GM23338 (cell line): ENCODE results near the gene LAPTM5. TPM values are rescaled to one million over a fixed set of nuclear protein-coding genes. Genes with fewer than 3 reads are reported as not detected.
"Not testable (repeated sequence)": the region's sequence is repeated elsewhere in the genome, so short reads cannot be mapped to it uniquely, and the experiment has no call there.

Source experiments
- ATAC-seq: fragments of 200-7000 bp; cut with Tn5 transposase; 3 replicates; pipeline ENCODE4 v1.9.1; 2020
- DNase-seq: peaks from one replicate; pipeline ENCODE4 v3.0.0-alpha.2; 2015; ENCODE audit warnings: low spot score
- H2AFZ ChIP-seq: fragments of 200-600 bp; sonication (generic); 2 replicates; pipeline ENCODE4 v1.8.0; 2016; ENCODE audit warnings: antibody characterized with exemption, mild to moderate bottlenecking, moderate library complexity
- H3F3A ChIP-seq: fragments of 200-600 bp; sonication (generic); replicated peaks from 2 replicates; pipeline ENCODE4 v1.8.0; 2017; ENCODE audit warnings: antibody characterized with exemption, mixed run types, low read depth
- H3K27ac ChIP-seq: fragments of 200-600 bp; sonication (generic); 2 replicates; pipeline ENCODE4 v1.6.1; 2016; ENCODE audit warnings: low read depth
- H3K27me3 ChIP-seq: fragments of 200-600 bp; sonication (generic); 2 replicates; pipeline ENCODE4 v1.8.0; 2016; ENCODE audit warnings: mild to moderate bottlenecking, mixed run types, moderate library complexity; ENCODE audit not compliant: insufficient read depth
- H3K36me3 ChIP-seq: fragments of 200-600 bp; sonication (generic); 2 replicates; pipeline ENCODE4 v1.8.0; 2016; ENCODE audit warnings: mild to moderate bottlenecking; ENCODE audit not compliant: insufficient read depth
- H3K4me1 ChIP-seq: fragments of 200-600 bp; sonication (generic); 2 replicates; pipeline ENCODE4 v1.8.0; 2016; ENCODE audit warnings: mild to moderate bottlenecking, moderate library complexity; ENCODE audit not compliant: insufficient read depth
- H3K4me2 ChIP-seq: fragments of 200-600 bp; sonication (generic); 2 replicates; pipeline ENCODE4 v1.7.1; 2017; ENCODE audit warnings: mixed run types
- H3K4me3 ChIP-seq: fragments of 200-600 bp; sonication (generic); 2 replicates; pipeline ENCODE4 v1.6.1; 2016; ENCODE audit warnings: mixed run types
- H3K79me2 ChIP-seq: fragments of 200-600 bp; sonication (generic); replicated peaks from 2 replicates; pipeline ENCODE4 v1.8.0; 2017; ENCODE audit warnings: mild to moderate bottlenecking; ENCODE audit not compliant: insufficient read depth
- H3K9me2 ChIP-seq: fragments of 200-600 bp; sonication (generic); 2 replicates; pipeline ENCODE4 v1.8.0; 2017; ENCODE audit not compliant: insufficient read depth
- H4K20me1 ChIP-seq: fragments of 200-600 bp; sonication (generic); replicated peaks from 2 replicates; pipeline ENCODE4 v1.8.0; 2017; ENCODE audit warnings: mild to moderate bottlenecking; ENCODE audit not compliant: insufficient read depth
- H3K27ac Mint-ChIP-seq: 2 replicates; pipeline ENCODE4 v1.8.0; 2020; ENCODE audit warnings: inconsistent platforms, mild to moderate bottlenecking, moderate library complexity, mixed read lengths
- H3K27me3 Mint-ChIP-seq: 3 replicates; pipeline ENCODE4 v1.8.0; 2022; ENCODE audit warnings: low read depth, mild to moderate bottlenecking, moderate library complexity, mixed read lengths, inconsistent platforms; ENCODE audit not compliant: insufficient read depth, poor library complexity
- H3K36me3 Mint-ChIP-seq: 3 replicates; pipeline ENCODE4 v1.8.0; 2021; ENCODE audit warnings: low read depth, mild to moderate bottlenecking, inconsistent platforms, moderate library complexity, mixed read lengths
- H3K4me1 Mint-ChIP-seq: 3 replicates; pipeline ENCODE4 v1.8.0; 2020; ENCODE audit warnings: mild to moderate bottlenecking, inconsistent platforms, mixed read lengths
- H3K4me3 Mint-ChIP-seq: 3 replicates; pipeline ENCODE4 v1.8.0; 2021; ENCODE audit warnings: moderate library complexity, mild to moderate bottlenecking, inconsistent platforms, mixed read lengths
- H3K9me3 Mint-ChIP-seq: 3 replicates; pipeline ENCODE4 v1.8.0; 2020; ENCODE audit warnings: moderate library complexity, mild to moderate bottlenecking, inconsistent platforms, mixed read lengths
- CREB1 ChIP-seq: fragments of 250-450 bp; sonication (Bioruptor Pico); IDR thresholded peaks from 2 replicates; pipeline ENCODE4 v1.5.0; 2020; ENCODE audit warnings: low read depth, mild to moderate bottlenecking, moderate library complexity
- CTCF ChIP-seq, 2 experiments: fragments of 200-600 bp in 1 of 2; sonication (generic) in 1 of 2; conservative IDR thresholded peaks; 2 replicates each; pipeline versions ENCODE4 v1.5.1 to v1.6.1; 2016 to 2017; ENCODE audit warnings: antibody characterized with exemption in 2 of 2, low read depth in 2 of 2, mild to moderate bottlenecking in 2 of 2, moderate library complexity in 1 of 2
- ETS1 ChIP-seq: IDR thresholded peaks from 2 replicates; pipeline ENCODE4 v1.6.1; 2016; ENCODE audit warnings: antibody characterized with exemption
- EZH2 ChIP-seq: fragments of 200-600 bp; sonication (generic); IDR thresholded peaks from one replicate; pipeline ENCODE4 v1.8.0; 2017; ENCODE audit warnings: antibody characterized with exemption, mild to moderate bottlenecking, low read depth; ENCODE audit not compliant: unreplicated experiment
- EZH2phosphoT487 ChIP-seq: fragments of 200-600 bp; sonication (generic); IDR thresholded peaks from one replicate; pipeline ENCODE4 v1.8.1; 2018; ENCODE audit warnings: antibody characterized with exemption; ENCODE audit not compliant: unreplicated experiment
- JUNB ChIP-seq: IDR thresholded peaks from one replicate; pipeline ENCODE4 v1.6.1; 2016; ENCODE audit warnings: antibody characterized with exemption; ENCODE audit not compliant: unreplicated experiment
- NANOG ChIP-seq: IDR thresholded peaks from 2 replicates; pipeline ENCODE4 v1.6.1; 2016; ENCODE audit warnings: antibody characterized with exemption, borderline replicate concordance
- POLR2AphosphoS5 ChIP-seq: IDR thresholded peaks from 2 replicates; pipeline ENCODE4 v1.6.1; 2016; ENCODE audit warnings: antibody characterized with exemption, low read depth
- STAT1 ChIP-seq: IDR thresholded peaks from one replicate; pipeline ENCODE4 v1.6.1; 2016; ENCODE audit warnings: antibody characterized with exemption; ENCODE audit not compliant: unreplicated experiment
- ZNF114 ChIP-seq: fragments of 250-450 bp; sonication (Bioruptor Pico); IDR thresholded peaks from 2 replicates; pipeline ENCODE4 v1.5.0; 2020; ENCODE audit warnings: mild to moderate bottlenecking, moderate library complexity
- ZNF331 ChIP-seq: fragments of 250-450 bp; sonication (Bioruptor Pico); IDR thresholded peaks from 2 replicates; pipeline ENCODE4 v1.5.0; 2020; ENCODE audit warnings: low read depth, mild to moderate bottlenecking, moderate library complexity
- ZNF462 ChIP-seq: fragments of 250-450 bp; sonication (Bioruptor Pico); IDR thresholded peaks from 2 replicates; pipeline ENCODE4 v1.5.0; 2020; ENCODE audit warnings: mild to moderate bottlenecking, moderate library complexity
- polyA plus RNA-seq: library from polyadenylated mRNA; unstranded; fragments of >200 nt; fragmentation: Nextera tagmentation; extraction: Ambion mirVana; gene quantifications from 2 replicates; pipeline ENCODE4 v1.2.1, GENCODE V29; 2016
- total RNA-seq: library from RNA; depleted of rRNA; stranded (reverse); fragments of >200 nt; shearing (Covaris generic); gene quantifications from 2 replicates; pipeline ENCODE4 v1.2.3, GENCODE V29; 2014

The LAPTM5 gene
- total and polyA plus RNA-seq, 2 experiments from 2014 or later: 0.21 TPM; not detected in 1

GRCh38 chr1:30688516-30688915, 69.1 kb downstream of the LAPTM5 start:
- H3K4me1 Mint-ChIP-seq: peaks cover 44% of the 10 kb centered on the region

GRCh38 chr1:30687886-30688285, 69.7 kb downstream of the LAPTM5 start:
- H3K9me3 Mint-ChIP-seq: no peaks in the 10 kb centered on the region
- Histone ChIP-seq H3K4me2 (no peak overlapping the region), H3K36me3 (no peaks in the 10 kb centered on the region), H3K27ac (no peak overlapping the region), H3K27me3 (peaks cover 5% of the 10 kb centered on the region; the same call in 1 of the 2 replicates), H2AFZ (no peak overlapping the region), H3F3A (no peaks in the 10 kb centered on the region; the same call in 1 of the 2 replicates), H3K79me2 (no peaks in the 10 kb centered on the region), H3K4me3 (no peak overlapping the region), H3K9me2 (no peaks in the 10 kb centered on the region), H4K20me1 (no peaks in the 10 kb centered on the region), H3K4me1 (peaks cover 36% of the 10 kb centered on the region)
- no peak overlapping the region for H3K27ac Mint-ChIP-seq
- ATAC-seq (no peak), DNase-seq (no peak)
- H3K4me3 Mint-ChIP-seq: no peak overlapping the region
- H3K4me1 Mint-ChIP-seq: peaks cover 44% of the 10 kb centered on the region
- no peaks in the 10 kb centered on the region for H3K36me3 Mint-ChIP-seq
- peaks cover 22% of the 10 kb centered on the region for H3K27me3 Mint-ChIP-seq
- TF ChIP-seq ETS1 (no peak), POLR2AphosphoS5 (no peak), JUNB (no peak), NANOG (no peak), CREB1 (CRISPR knock-in tag) (no peak), ZNF114 (CRISPR knock-in tag) (no peak), EZH2 (no peak), EZH2phosphoT487 (no peak), ZNF462 (CRISPR knock-in tag) (no peak), STAT1 (no peak), CTCF (conservative IDR thresholded peaks at IDR 0.05; ENCODE audit: low read depth in 2 of 2) (no peak), ZNF331 (no peak)

More at GRCh38 chr1:30688516-30688915, 69.1 kb downstream of the LAPTM5 start:
- not testable (repeated sequence) for H3K4me3 ChIP-seq, H3F3A ChIP-seq, H3K36me3 Mint-ChIP-seq, H3K36me3 ChIP-seq, ATAC-seq, H3K9me2 ChIP-seq, H3K79me2 ChIP-seq, H4K20me1 ChIP-seq, H3K27ac ChIP-seq, H3K27ac Mint-ChIP-seq, H3K4me3 Mint-ChIP-seq, H2AFZ ChIP-seq, DNase-seq, H3K4me2 ChIP-seq, H3K9me3 Mint-ChIP-seq, H3K27me3 ChIP-seq
- H3K4me1 ChIP-seq: peaks cover 36% of the 10 kb centered on the region
- H3K27me3 Mint-ChIP-seq: peaks cover 19% of the 10 kb centered on the region
